ENCODE measurements around the gene CCDC7. TPM values are rescaled to one million over a fixed set of nuclear protein-coding genes. Genes with fewer than 3 reads are reported as not detected.
"Not testable (repeated sequence)": the region's sequence is repeated elsewhere in the genome, so short reads cannot be mapped to it uniquely, and the experiment has no call there.

The CCDC7 gene
- total RNA-seq, 1 donor from 2014 or later: 71.5 TPM

DNA sequence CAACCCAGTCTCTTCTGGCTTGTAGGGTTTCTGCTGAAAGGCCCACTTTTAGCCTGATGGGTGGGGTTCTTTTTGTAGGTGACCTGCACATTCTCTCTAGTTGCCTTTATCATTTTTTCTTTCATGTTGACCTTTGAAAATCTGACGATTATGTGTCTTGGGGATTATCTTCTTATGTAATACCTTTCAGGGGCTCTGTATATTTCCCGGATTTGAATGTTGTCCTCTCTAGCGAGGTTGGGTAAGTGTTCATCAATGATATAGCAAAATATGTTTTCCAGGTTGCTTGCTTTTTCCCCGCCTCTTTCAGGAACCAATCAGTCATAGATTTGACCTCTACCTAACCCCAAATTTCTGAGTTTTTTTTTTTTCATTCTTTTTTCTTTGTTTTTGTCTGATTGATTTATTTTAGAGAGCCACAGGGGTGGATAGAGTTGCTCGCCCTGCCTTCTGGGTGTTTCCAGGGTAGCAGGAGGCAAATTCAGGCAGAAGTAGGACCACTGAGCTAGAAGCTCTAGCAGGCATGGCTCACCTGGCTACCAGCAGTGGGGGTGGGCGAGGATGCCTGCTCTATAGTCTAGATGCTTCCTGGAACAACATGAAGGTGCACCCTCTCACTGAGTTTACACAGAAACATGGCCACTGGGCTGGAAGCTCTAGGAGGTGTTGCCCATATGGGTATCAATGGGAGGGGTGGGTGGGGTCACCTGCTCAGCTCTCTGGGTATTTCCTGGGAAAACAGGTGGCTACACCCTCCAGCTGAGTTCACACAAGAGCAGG, 94.9 kb downstream of the CCDC7 start:
- Histone ChIP-seq H3K27ac (ENCODE audit: low read depth, low read length) (no peak overlapping the region), H3K4me1 (ENCODE audit: control insufficient read depth in 3 of 3, insufficient read depth in 3 of 3, low read length in 3 of 3) (no peaks in the 10 kb centered on the region), H3K4me3 (ENCODE audit: low read length in 3 of 3) (no peak overlapping the region), H3K27me3 (ENCODE audit: control insufficient read depth in 3 of 3, insufficient read depth in 3 of 3, low read length in 3 of 3) (no peaks in the 10 kb centered on the region), H3K36me3 (ENCODE audit: control insufficient read depth in 3 of 3, insufficient read depth in 3 of 3, low read length in 3 of 3) (no peaks in the 10 kb centered on the region), H3K9ac (ENCODE audit: low read depth in 1 of 3, low read length in 3 of 3) (no peak overlapping the region), H3K9me3 (ENCODE audit: control insufficient read depth in 3 of 3, low read length in 3 of 3) (no peaks in the 10 kb centered on the region)

DNA sequence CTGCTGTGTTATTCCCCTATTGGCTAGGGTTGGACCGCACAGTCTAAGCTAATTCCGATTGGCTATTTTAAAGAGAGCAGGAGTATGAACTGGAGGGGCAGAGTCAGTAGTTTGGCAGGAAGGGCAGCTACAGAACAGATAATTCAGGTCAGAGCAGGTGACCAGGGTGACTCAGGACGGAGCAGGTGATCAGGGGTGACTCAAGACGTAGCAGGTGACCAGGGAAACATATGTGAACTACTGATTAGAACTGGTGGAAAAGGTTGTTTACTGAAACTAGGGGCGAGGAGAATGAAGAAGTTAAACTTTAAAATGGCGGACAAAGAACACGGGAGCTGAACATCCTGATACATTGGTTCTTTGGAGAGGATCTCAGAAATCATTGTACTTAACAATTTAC, 102.3 kb downstream of the CCDC7 start:
- H3K4me1 ChIP-seq (ENCODE audit: control insufficient read depth in 3 of 3, insufficient read depth in 3 of 3, low read length in 3 of 3): no peaks in the 10 kb centered on the region
- H3K9ac ChIP-seq (ENCODE audit: low read depth in 1 of 3, low read length in 3 of 3): no peak overlapping the region

DNA sequence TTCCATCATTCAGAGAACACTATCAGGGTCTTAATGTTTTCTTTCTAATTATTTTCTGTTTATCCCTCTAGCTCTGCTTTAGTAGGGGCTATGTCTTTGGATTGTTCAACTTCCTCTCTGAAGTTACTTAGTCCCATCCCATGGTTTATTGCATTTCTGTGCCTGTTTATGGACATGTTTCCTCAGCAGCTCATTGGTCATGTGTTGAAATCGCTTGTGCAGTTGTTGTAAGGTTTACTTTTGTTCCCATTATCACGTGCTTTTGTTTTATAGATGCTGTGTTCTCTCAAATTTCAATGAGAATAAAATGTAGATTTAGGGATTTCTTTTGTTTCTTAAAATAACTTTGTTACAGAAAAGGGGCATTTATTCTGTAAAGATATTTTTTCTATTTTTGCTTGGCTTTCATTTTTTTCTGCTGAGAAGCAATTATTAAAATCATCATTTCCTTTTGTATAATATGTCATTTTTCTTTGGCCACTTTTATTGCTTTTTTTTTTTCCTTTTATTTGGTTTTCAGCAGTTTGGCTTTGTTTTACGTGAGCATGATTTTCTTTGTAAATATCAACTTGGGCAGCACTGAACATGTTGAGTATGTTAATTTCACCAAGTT, 110.9 kb downstream of the CCDC7 start:
- H3K4me3 ChIP-seq (ENCODE audit: low read length in 3 of 3): no peak overlapping the region
- no peak overlapping the region for H3K27ac ChIP-seq (ENCODE audit: low read depth, low read length)
- H3K9ac ChIP-seq (ENCODE audit: low read depth in 1 of 3, low read length in 3 of 3): no peak overlapping the region
- no peaks in the 10 kb centered on the region for H3K9me3 ChIP-seq (ENCODE audit: control insufficient read depth in 3 of 3, low read length in 3 of 3)
- H3K4me1 ChIP-seq (ENCODE audit: control insufficient read depth in 3 of 3, insufficient read depth in 3 of 3, low read length in 3 of 3): no peaks in the 10 kb centered on the region
- no peaks in the 10 kb centered on the region for H3K27me3 ChIP-seq (ENCODE audit: control insufficient read depth in 3 of 3, insufficient read depth in 3 of 3, low read length in 3 of 3)
- H3K36me3 ChIP-seq (ENCODE audit: control insufficient read depth in 3 of 3, insufficient read depth in 3 of 3, low read length in 3 of 3): no peaks in the 10 kb centered on the region

More for the DNA sequence above, 102.3 kb downstream of the CCDC7 start:
- Histone ChIP-seq H3K4me3 (ENCODE audit: low read length in 3 of 3) (no peak overlapping the region), H3K36me3 (ENCODE audit: control insufficient read depth in 3 of 3, insufficient read depth in 3 of 3, low read length in 3 of 3) (peaks cover 0 to 5% (median 2%) of the 10 kb centered on the region in 3 donors), H3K27me3 (ENCODE audit: control insufficient read depth in 3 of 3, insufficient read depth in 3 of 3, low read length in 3 of 3) (no peaks in the 10 kb centered on the region), H3K27ac (ENCODE audit: low read depth, low read length) (no peak overlapping the region), H3K9me3 (ENCODE audit: control insufficient read depth in 3 of 3, low read length in 3 of 3) (peaks cover 0 to 2% (median 0%) of the 10 kb centered on the region in 3 donors)

DNA sequence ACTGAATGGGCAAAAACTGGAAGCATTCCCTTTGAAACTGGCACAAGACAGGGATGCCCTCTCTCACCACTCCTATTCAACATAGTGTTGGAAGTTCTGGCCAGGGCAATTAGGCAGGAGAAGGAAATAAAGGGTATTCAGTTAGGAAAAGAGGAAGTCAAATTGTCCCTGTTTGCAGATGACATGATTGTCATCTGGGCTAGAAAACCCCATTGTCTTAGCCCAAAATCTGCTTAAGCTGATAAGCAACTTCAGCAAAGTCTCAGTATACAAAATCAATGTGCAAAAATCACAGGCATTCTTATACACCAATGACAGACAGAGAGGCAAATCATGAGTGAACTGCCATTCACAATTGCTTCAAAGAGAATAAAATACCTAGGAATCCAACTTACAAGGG, 116.8 kb downstream of the CCDC7 start:
- H3K27ac ChIP-seq (ENCODE audit: low read depth, low read length); H3K9me3 ChIP-seq (ENCODE audit: control insufficient read depth in 3 of 3, low read length in 3 of 3); H3K36me3 ChIP-seq (ENCODE audit: control insufficient read depth in 3 of 3, insufficient read depth in 3 of 3, low read length in 3 of 3); H3K4me1 ChIP-seq (ENCODE audit: control insufficient read depth in 3 of 3, insufficient read depth in 3 of 3, low read length in 3 of 3); H3K27me3 ChIP-seq (ENCODE audit: control insufficient read depth in 3 of 3, insufficient read depth in 3 of 3, low read length in 3 of 3); H3K4me3 ChIP-seq (ENCODE audit: low read length in 3 of 3); H3K9ac ChIP-seq (ENCODE audit: low read depth in 1 of 3, low read length in 3 of 3): not testable (repeated sequence)

DNA sequence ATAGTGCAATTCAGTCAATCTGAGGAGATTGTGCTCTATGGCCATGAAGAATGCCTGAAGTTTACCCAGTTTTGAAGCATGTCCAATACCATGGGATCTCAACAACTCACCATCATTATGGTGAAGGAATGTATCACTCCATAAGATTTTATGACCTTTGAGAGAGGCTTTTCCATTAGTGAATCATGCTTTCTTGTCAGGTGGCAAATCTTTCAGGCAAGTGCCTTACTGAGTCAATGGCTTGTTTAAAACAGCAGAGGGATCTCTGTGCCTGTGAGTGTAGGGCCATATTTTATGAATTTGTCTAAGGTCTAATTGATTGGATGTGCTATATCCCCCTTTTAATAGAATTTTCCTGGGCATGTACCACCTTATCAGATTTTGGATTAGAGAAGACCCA, 131.5 kb downstream of the CCDC7 start:
- no peak overlapping the region for H3K4me3 ChIP-seq (ENCODE audit: low read length in 3 of 3)
- no peak overlapping the region for H3K9ac ChIP-seq (ENCODE audit: low read depth in 1 of 3, low read length in 3 of 3)
- no peaks in the 10 kb centered on the region for H3K36me3 ChIP-seq (ENCODE audit: control insufficient read depth in 3 of 3, insufficient read depth in 3 of 3, low read length in 3 of 3)
- no peaks in the 10 kb centered on the region for H3K27me3 ChIP-seq (ENCODE audit: control insufficient read depth in 3 of 3, insufficient read depth in 3 of 3, low read length in 3 of 3)
- no peaks in the 10 kb centered on the region for H3K4me1 ChIP-seq (ENCODE audit: control insufficient read depth in 3 of 3, insufficient read depth in 3 of 3, low read length in 3 of 3)
- H3K9me3 ChIP-seq (ENCODE audit: control insufficient read depth in 3 of 3, low read length in 3 of 3): no peaks in the 10 kb centered on the region
- H3K27ac ChIP-seq (ENCODE audit: low read depth, low read length): no peak overlapping the region

DNA sequence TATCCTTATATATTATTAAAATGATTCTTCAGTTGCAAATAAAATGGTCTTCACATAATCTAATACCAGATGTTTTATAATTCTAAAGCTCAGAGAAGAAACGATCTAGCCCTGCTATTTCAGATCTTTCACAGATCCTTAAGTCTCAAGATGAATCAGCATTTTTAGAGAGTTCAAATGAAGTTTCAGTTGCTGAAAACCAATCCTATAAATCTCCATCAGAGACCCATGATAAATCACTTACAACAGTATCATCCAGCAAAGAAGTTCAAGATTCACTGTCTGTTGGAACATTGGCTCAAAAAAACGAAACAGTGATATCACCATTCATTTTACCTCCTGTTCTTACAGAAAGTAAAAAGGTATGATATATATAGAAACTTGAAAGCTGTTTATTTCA, 137.0 kb downstream of the CCDC7 start:
- Histone ChIP-seq H3K27ac (ENCODE audit: low read depth, low read length) (no peak overlapping the region), H3K4me3 (ENCODE audit: low read length in 3 of 3) (no peak overlapping the region), H3K27me3 (ENCODE audit: control insufficient read depth in 3 of 3, insufficient read depth in 3 of 3, low read length in 3 of 3) (no peaks in the 10 kb centered on the region), H3K9ac (ENCODE audit: low read depth in 1 of 3, low read length in 3 of 3) (no peak overlapping the region), H3K9me3 (ENCODE audit: control insufficient read depth in 3 of 3, low read length in 3 of 3) (no peaks in the 10 kb centered on the region), H3K36me3 (ENCODE audit: control insufficient read depth in 3 of 3, insufficient read depth in 3 of 3, low read length in 3 of 3) (no peaks in the 10 kb centered on the region), H3K4me1 (ENCODE audit: control insufficient read depth in 3 of 3, insufficient read depth in 3 of 3, low read length in 3 of 3) (no peaks in the 10 kb centered on the region)

DNA sequence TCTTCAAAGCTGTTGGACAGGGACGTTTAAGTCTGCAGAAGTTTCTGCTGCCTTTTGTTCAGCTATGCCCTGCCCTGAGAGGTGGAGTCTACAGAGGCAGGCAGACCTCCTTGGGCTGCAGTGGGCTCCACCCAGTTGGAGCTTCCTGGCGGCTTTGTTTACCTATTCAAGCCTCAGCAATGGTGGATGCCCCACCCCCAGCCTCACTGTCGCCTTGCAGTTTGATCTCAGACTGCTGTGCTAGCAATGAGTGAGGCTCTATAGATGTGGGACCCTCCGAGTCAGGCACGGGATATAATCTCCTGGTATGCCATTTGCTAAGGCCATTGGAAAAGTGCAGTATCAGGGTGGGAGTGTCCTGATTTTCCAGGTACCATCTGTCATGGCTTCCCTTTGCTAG, 152.1 kb downstream of the CCDC7 start:
- H3K27me3 ChIP-seq (ENCODE audit: control insufficient read depth in 3 of 3, insufficient read depth in 3 of 3, low read length in 3 of 3); H3K27ac ChIP-seq (ENCODE audit: low read depth, low read length); H3K36me3 ChIP-seq (ENCODE audit: control insufficient read depth in 3 of 3, insufficient read depth in 3 of 3, low read length in 3 of 3); H3K4me3 ChIP-seq (ENCODE audit: low read length in 3 of 3); H3K9me3 ChIP-seq (ENCODE audit: control insufficient read depth in 3 of 3, low read length in 3 of 3); H3K9ac ChIP-seq (ENCODE audit: low read depth in 1 of 3, low read length in 3 of 3); H3K4me1 ChIP-seq (ENCODE audit: control insufficient read depth in 3 of 3, insufficient read depth in 3 of 3, low read length in 3 of 3): not testable (repeated sequence)

DNA sequence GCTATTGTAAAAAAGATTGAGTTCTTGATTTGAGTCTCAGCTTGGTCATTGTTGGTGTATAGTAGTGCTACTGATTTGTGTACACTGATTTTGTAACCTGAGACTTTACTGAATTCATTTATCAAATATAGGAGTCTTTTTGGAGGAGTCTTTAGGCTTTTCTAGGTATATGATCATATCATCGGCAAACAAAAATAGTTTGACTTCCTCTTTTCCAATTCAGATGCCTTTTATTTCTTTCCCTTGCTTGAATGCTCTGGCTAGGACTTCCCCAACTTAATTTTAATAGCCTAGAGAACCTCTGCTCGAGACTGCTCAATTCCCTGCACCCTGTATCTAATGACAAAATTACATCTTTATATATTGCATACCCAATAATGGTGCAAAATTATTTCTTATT, 154.4 kb downstream of the CCDC7 start:
- no peak overlapping the region for H3K4me3 ChIP-seq (ENCODE audit: low read length in 3 of 3)
- no peaks in the 10 kb centered on the region for H3K27me3 ChIP-seq (ENCODE audit: control insufficient read depth in 3 of 3, insufficient read depth in 3 of 3, low read length in 3 of 3)
- H3K9ac ChIP-seq (ENCODE audit: low read depth in 1 of 3, low read length in 3 of 3): no peak overlapping the region
- H3K4me1 ChIP-seq (ENCODE audit: control insufficient read depth in 3 of 3, insufficient read depth in 3 of 3, low read length in 3 of 3): no peaks in the 10 kb centered on the region
- H3K27ac ChIP-seq (ENCODE audit: low read depth, low read length): no peak overlapping the region
- H3K9me3 ChIP-seq (ENCODE audit: control insufficient read depth in 3 of 3, low read length in 3 of 3): peaks cover 0 to 5% (median 0%) of the 10 kb centered on the region in 3 donors
- peaks cover 0 to 4% (median 3%) of the 10 kb centered on the region in 3 donors for H3K36me3 ChIP-seq (ENCODE audit: control insufficient read depth in 3 of 3, insufficient read depth in 3 of 3, low read length in 3 of 3)

DNA sequence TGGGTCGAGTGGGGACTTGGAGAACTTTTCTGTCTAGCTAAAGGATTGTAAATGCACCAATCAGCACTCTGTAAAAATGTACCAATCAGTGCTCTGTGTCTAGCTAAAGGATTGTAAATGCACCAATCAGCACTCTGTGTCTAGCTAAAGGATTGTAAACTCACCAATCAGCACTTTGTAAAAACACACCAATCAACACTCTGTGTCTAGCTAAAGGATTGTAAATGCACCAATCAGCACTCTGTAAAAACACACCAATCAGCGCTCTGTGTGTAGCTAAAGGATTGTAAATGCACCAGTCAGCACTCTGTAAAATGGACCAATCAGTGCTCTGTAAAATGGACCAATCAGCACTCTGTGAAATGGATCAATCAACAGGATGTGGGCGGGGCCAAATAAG, 155.6 kb downstream of the CCDC7 start:
- not testable (repeated sequence) for H3K27ac ChIP-seq (ENCODE audit: low read depth, low read length); H3K9ac ChIP-seq (ENCODE audit: low read depth in 1 of 3, low read length in 3 of 3); H3K4me1 ChIP-seq (ENCODE audit: control insufficient read depth in 3 of 3, insufficient read depth in 3 of 3, low read length in 3 of 3); H3K9me3 ChIP-seq (ENCODE audit: control insufficient read depth in 3 of 3, low read length in 3 of 3); H3K36me3 ChIP-seq (ENCODE audit: control insufficient read depth in 3 of 3, insufficient read depth in 3 of 3, low read length in 3 of 3); H3K27me3 ChIP-seq (ENCODE audit: control insufficient read depth in 3 of 3, insufficient read depth in 3 of 3, low read length in 3 of 3); H3K4me3 ChIP-seq (ENCODE audit: low read length in 3 of 3)

DNA sequence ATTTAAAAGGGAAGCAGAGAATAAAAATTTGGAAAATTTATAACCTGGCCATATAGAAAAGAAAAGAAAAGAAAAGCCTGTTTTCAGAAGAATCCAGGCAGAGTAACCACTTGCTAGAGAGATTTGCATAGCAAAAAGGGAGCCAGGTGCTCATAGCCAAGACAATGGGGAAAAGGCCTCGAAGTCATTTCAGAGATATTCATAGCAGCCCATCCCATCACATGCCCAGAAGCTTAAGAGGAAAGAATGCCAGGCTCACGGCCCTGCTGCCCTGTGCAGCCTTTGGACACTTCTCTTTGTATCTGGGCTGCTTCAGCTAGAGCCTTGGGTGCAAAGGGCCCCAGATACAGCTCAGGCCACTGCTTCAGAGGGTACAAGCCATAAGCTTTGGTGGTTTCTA, 159.8 kb downstream of the CCDC7 start:
- Histone ChIP-seq H3K27ac (ENCODE audit: low read depth, low read length) (no peak overlapping the region), H3K36me3 (ENCODE audit: control insufficient read depth in 3 of 3, insufficient read depth in 3 of 3, low read length in 3 of 3) (peaks cover 0 to 4% (median 3%) of the 10 kb centered on the region in 3 donors), H3K27me3 (ENCODE audit: control insufficient read depth in 3 of 3, insufficient read depth in 3 of 3, low read length in 3 of 3) (no peaks in the 10 kb centered on the region), H3K4me3 (ENCODE audit: low read length in 3 of 3) (no peak overlapping the region), H3K9ac (ENCODE audit: low read depth in 1 of 3, low read length in 3 of 3) (no peak overlapping the region), H3K9me3 (ENCODE audit: control insufficient read depth in 3 of 3, low read length in 3 of 3) (peaks cover 0 to 3% (median 0%) of the 10 kb centered on the region in 3 donors), H3K4me1 (ENCODE audit: control insufficient read depth in 3 of 3, insufficient read depth in 3 of 3, low read length in 3 of 3) (no peaks in the 10 kb centered on the region)
